ENCODE results near the gene TIAM2.

TIAM2 gene

DNA sequence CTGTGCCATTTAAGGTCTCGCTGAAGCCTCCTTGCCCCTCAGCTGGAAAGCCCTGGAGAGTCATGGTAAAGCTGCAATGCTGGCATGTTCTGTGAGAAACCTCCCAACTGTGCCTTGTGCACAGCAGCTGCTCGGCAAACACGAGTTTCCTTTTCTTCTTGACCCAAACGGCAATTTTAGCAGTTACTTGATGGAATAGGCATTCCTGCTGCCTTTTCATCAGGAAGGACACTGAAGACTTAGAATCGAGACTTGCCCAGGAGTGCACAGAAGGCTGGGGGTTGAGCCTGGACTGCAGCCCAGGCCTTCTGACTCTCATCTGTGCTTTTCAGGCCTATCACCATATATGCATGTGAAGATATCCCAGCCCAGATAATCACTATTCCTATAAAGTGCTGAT, 240.0 kb downstream of the TIAM2 start:
- TF ChIP-seq, protein P1, sequence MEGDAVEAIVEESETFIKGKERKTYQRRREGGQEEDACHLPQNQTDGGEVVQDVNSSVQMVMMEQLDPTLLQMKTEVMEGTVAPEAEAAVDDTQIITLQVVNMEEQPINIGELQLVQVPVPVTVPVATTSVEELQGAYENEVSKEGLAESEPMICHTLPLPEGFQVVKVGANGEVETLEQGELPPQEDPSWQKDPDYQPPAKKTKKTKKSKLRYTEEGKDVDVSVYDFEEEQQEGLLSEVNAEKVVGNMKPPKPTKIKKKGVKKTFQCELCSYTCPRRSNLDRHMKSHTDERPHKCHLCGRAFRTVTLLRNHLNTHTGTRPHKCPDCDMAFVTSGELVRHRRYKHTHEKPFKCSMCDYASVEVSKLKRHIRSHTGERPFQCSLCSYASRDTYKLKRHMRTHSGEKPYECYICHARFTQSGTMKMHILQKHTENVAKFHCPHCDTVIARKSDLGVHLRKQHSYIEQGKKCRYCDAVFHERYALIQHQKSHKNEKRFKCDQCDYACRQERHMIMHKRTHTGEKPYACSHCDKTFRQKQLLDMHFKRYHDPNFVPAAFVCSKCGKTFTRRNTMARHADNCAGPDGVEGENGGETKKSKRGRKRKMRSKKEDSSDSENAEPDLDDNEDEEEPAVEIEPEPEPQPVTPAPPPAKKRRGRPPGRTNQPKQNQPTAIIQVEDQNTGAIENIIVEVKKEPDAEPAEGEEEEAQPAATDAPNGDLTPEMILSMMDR (IDR thresholded peaks at IDR 0.05; ENCODE audit: unreplicated experiment in 3 of 3) = no peak
- Mint-ChIP-seq H3K36me3 (ENCODE audit: low read depth) (peaks cover 23% of the 10 kb centered on the region), H3K27me3 (ENCODE audit: low read depth) (peaks cover 2% of the 10 kb centered on the region), H3K9me3 (peaks cover 19% of the 10 kb centered on the region), H3K4me1 (peaks cover 6% of the 10 kb centered on the region), H3K27ac (no peak overlapping the region), H3K4me3 (no peak overlapping the region)

DNA sequence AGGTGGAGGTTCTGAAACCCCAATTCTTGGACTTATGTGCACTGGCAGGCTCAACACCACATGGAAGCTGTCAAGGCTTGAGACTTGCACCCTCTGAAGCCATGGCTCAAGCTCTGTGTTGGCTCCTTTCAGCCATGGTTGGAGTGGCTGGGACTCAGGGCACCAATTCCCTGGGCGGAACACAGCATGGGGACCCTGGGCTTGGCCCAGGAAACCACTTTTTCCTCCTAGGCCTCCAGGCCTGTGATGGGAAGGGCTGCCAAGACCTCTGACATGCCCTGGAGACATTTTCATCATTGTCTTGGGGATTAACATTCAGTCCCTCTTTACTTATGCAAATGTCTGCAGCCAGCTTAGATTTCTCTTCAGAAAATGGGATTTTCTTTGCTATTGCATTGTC, 242.5 kb downstream of the TIAM2 start:
- peaks cover 32% of the 10 kb centered on the region for H3K36me3 Mint-ChIP-seq (ENCODE audit: low read depth)

DNA sequence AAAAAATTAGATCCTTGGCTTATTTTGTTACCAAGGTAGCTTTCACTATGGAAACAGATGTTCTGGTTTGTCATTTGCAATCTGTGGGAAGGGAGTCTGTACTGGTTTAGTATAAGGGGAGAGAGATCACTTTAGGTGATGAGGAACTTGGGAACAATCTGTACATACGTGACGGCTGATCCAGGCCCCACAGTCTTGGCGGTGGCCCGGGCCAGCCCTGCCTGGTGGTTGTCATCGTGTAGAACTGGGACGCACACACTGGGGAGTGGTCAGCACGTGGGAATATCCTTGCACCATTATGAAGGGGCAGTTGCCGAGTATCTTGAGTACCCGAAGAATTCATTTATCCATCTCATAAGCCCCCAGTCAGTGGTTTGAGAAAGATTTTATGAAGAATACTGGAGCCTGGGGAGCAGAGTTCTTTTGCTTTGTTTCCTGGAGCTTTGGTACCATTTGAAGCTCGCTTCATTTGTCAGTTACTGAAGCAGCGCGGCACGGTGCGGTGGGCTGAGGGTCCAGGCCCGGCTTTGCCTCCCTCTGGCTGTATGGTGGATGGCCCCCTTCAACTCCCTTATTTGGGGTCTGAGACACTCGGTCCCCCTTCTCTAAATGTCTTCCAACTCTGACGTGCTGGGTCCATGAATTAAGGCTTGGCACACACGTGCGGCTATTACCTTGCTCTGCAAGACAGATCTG, 245.9 kb downstream of the TIAM2 start:
- Mint-ChIP-seq H3K36me3 (ENCODE audit: low read depth) (peaks cover 38% of the 10 kb centered on the region), H3K27ac (no peak overlapping the region), H3K9me3 (peaks cover 24% of the 10 kb centered on the region), H3K4me3 (no peak overlapping the region), H3K27me3 (ENCODE audit: low read depth) (no peaks in the 10 kb centered on the region), H3K4me1 (peaks cover 12% of the 10 kb centered on the region)
- TF ChIP-seq, protein P1 (IDR thresholded peaks at IDR 0.05; ENCODE audit: unreplicated experiment in 3 of 3) = no peak

More for the DNA sequence above, 242.5 kb downstream of the TIAM2 start:
- Mint-ChIP-seq H3K4me3 (no peak overlapping the region), H3K9me3 (peaks cover 24% of the 10 kb centered on the region), H3K27me3 (ENCODE audit: low read depth) (no peaks in the 10 kb centered on the region), H3K4me1 (peaks cover 6% of the 10 kb centered on the region), H3K27ac (no peak overlapping the region)
- TF ChIP-seq, protein P1 (IDR thresholded peaks at IDR 0.05; ENCODE audit: unreplicated experiment in 3 of 3) = no peak

DNA sequence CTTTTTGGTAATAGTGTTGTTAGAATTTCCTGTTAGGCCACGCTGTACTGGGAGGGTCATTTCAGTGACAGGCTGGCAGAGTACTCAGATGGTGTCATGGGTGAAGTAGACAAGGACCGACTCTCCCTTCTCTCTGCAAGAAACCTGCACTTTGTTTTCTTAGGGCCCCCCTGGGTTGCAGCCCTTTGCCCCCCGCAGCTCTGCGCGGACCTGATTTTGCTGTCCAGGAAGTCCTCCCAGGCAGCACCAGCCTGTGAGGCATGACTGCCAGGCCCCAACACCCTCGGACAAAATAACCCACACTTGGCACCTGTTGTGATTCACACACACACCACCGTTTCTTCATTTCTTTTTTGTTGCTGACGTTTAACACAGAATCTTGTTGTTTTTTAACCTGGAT, 246.9 kb downstream of the TIAM2 start:
- peak overlapping the region in 1 of 3 experiments; percentile 48 for H3K27ac Mint-ChIP-seq
- H3K9me3 Mint-ChIP-seq = peaks cover 24% of the 10 kb centered on the region
- peaks cover 39% of the 10 kb centered on the region for H3K36me3 Mint-ChIP-seq (ENCODE audit: low read depth)
- peaks cover 12% of the 10 kb centered on the region for H3K4me1 Mint-ChIP-seq
- H3K4me3 Mint-ChIP-seq = no peak overlapping the region
- no peaks in the 10 kb centered on the region for H3K27me3 Mint-ChIP-seq (ENCODE audit: low read depth)
- TF ChIP-seq, protein P1 (IDR thresholded peaks at IDR 0.05; ENCODE audit: unreplicated experiment in 3 of 3) = no peak

DNA sequence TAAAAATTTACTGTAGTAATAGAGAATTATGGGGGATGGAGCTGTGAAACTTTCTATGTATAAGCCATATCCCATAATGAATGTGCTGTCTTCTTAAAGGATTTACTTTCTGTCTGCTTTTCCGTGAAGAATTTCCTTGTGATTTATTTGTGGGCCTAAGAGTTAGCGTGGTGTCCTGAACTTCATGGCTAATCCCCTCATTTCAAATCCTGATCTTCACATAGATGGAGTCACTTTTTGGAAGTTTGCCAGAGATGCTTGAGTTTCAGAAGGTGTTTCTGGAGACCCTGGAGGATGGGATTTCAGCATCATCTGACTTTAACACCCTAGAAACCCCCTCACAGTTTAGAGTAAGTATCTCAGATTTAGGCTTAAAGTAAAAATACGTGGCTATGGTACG, 249.3 kb downstream of the TIAM2 start:
- Mint-ChIP-seq H3K4me3 (no peak overlapping the region), H3K27ac (peak overlapping the region in 2 of 3 experiments; percentile 5 to 43), H3K36me3 (ENCODE audit: low read depth) (peaks cover 30% of the 10 kb centered on the region), H3K4me1 (peaks cover 12% of the 10 kb centered on the region), H3K9me3 (peaks cover 9% of the 10 kb centered on the region), H3K27me3 (ENCODE audit: low read depth) (no peaks in the 10 kb centered on the region)
- TF ChIP-seq, protein P1 (IDR thresholded peaks at IDR 0.05; ENCODE audit: unreplicated experiment in 3 of 3) = no peak

DNA sequence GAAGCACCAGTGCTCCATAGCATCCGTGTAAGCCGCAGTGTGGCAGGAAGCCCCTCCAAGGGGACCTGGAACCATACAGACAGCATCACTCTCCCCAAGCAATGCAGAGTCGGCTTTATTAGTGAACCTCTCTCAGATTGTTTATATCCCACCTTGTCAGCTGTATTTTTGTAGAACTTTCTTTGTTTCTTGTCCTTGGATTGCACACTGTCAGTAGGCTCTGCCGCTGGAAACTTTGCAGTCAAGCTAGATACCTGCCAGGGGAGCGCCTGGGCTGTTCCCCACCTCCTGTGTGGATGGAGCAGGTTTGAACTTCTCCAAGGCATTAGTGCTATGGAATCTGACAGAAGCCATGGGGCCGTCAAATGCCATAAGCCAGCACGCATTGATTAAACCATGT, 250.1 kb downstream of the TIAM2 start:
- H3K27me3 Mint-ChIP-seq (ENCODE audit: low read depth) = no peaks in the 10 kb centered on the region
- H3K4me1 Mint-ChIP-seq = peaks cover 12% of the 10 kb centered on the region
- peaks cover 3% of the 10 kb centered on the region for H3K9me3 Mint-ChIP-seq
- TF ChIP-seq, protein P1 (IDR thresholded peaks at IDR 0.05; ENCODE audit: unreplicated experiment in 3 of 3) = no peak
- peaks cover 31% of the 10 kb centered on the region for H3K36me3 Mint-ChIP-seq (ENCODE audit: low read depth)
- H3K27ac Mint-ChIP-seq = peak overlapping the region in 1 of 3 experiments; percentile 43
- no peak overlapping the region for H3K4me3 Mint-ChIP-seq
